Uterus (tissue), 2 donors: Measurements from ENCODE around the gene RNPEP.

Experiments
- POLR2A ChIP-seq, 2 donors: fragments of 450-650 bp; IDR thresholded peaks; one replicate each; pipeline ENCODE4 v1.6.1; 2016; ENCODE audit warnings: antibody characterized with exemption in 2 of 2, mild to moderate bottlenecking in 1 of 2, moderate library complexity in 1 of 2
- TF ChIP-seq, protein P1 (sequence below), 4 experiments: fragments of 200-600 bp in 2 of 4; fragments of 450-650 bp in 2 of 4; sonication (generic) in 2 of 4; IDR thresholded peaks; one replicate each; pipeline ENCODE4 v1.5.1; 2016 to 2019; ENCODE audit warnings: antibody characterized with exemption in 4 of 4, mild to moderate bottlenecking in 2 of 4, moderate library complexity in 1 of 4

DNA sequence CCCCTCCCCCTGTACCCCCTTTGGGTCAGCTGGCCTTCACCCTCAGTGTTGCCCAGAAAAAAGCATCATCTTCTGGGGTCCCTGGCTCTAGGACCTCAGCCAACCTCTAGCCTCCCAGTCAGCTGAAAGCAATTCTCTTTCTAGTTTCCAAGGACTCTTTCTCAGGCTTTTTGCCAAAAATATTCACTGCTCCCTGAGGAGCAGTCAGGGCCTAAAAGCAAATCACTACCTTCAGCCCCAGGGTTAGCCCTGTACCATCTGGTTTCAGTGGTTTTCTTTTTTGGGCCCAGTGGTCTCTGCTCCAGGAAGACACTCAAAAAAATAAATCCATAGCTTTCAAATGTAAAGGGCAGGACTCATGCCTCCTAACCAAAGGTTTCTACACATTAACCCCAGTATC lies 33.0 kb upstream of the RNPEP start:
- TF ChIP-seq, protein P1, sequence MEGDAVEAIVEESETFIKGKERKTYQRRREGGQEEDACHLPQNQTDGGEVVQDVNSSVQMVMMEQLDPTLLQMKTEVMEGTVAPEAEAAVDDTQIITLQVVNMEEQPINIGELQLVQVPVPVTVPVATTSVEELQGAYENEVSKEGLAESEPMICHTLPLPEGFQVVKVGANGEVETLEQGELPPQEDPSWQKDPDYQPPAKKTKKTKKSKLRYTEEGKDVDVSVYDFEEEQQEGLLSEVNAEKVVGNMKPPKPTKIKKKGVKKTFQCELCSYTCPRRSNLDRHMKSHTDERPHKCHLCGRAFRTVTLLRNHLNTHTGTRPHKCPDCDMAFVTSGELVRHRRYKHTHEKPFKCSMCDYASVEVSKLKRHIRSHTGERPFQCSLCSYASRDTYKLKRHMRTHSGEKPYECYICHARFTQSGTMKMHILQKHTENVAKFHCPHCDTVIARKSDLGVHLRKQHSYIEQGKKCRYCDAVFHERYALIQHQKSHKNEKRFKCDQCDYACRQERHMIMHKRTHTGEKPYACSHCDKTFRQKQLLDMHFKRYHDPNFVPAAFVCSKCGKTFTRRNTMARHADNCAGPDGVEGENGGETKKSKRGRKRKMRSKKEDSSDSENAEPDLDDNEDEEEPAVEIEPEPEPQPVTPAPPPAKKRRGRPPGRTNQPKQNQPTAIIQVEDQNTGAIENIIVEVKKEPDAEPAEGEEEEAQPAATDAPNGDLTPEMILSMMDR (IDR thresholded peaks at IDR 0.05), result no peak
- TF ChIP-seq POLR2A (IDR thresholded peaks at IDR 0.05), result no peak
